DMS 273 (cell line): Measurements from ENCODE around the gene TEX261.

Experiments
- DNase-seq: peaks from one replicate; lab custom pipeline; 2025; ENCODE audit not compliant: unreplicated experiment; lab: John Stamatoyannopoulos, UW

TEX261 gene

DNA sequence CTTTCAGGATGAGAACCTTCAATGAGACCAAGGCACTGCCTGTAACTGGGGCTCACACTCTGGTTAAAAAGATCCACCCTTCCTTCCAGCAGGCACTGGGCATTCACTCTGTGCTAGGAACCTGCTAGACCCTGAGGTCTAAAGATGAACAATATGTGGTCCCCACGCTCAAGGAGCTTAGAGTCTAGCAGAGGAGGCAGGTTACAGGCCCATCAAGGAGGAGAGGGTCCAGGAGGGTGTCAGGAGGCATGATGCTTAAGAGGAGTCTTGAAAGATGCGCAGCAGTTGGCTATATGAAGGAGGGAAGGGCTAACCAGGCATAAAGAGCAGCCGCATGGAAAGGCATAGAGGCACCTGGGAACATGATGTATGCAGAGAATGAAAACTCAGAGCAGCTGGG, 11.7 kb downstream of the TEX261 start:
- no peak for DNase-seq

GRCh38 chr2:70981866-70982810, 12.5 kb downstream of the TEX261 start:
- DNase-seq, result no peak

GRCh38 chr2:70981421-70981820, 13.3 kb downstream of the TEX261 start:
- no peak for DNase-seq

- DNase-seq, result no peak
Measured at GRCh38 chr2:70979626-70980025, 15.0 kb downstream of the TEX261 start.

DNA sequence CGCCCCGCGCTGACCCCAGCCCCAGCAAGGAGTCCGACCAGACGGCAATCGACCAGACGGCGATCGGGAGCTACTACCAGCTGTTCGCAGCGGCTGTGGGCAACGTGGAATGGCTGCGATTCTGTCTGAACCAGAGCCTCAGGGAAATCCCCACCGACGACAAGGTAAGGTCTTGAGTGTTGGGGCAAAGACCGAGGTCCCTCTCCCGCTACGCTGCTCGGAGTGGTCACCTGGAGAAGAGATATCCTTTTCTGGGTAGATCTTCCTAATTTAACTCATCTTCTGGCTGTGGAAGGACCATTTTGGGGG, 15.5 kb downstream of the TEX261 start:
- no peak for DNase-seq

- DNase-seq, result peak; percentile 58
Measured at GRCh38 chr2:70978341-70979179, 16.1 kb downstream of the TEX261 start, which contains the start of gene ANKRD53. Gene ANKRD53, plus strand, starts transcription at chr2:70978630. Its CDS starts 16 bp downstream, at chr2:70978646.

DNA sequence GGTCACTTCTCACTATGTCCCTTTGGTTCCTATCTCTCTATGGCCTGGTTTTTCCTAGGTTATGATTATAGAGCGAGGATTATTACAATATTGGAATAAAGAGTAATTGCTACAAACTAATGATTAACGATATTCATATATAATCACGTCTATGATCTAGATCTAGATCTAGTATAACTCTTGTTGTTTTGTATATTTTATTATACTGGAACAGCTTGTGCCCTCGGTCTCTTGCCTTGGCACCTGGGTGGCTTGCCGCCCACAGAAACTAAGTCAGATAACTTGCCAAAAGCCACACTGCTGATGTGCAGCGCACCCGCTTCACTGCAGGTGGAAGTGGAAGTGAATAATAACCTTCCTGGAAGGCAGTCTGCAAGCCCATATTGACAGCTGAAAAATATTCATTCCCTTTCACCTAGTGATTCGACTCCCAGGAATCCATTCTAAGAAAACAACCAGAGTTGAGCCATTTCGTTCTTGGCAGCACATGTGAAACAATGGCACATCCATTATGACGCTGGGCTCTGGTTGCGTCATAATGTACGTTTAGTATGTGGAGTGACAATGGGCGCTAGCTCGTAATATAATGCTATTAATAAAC, 17.0 kb downstream of the TEX261 start:
- DNase-seq, result no peak

- no peak for DNase-seq
Measured at GRCh38 chr2:70975237-70975636, 19.4 kb downstream of the TEX261 start.

DNA sequence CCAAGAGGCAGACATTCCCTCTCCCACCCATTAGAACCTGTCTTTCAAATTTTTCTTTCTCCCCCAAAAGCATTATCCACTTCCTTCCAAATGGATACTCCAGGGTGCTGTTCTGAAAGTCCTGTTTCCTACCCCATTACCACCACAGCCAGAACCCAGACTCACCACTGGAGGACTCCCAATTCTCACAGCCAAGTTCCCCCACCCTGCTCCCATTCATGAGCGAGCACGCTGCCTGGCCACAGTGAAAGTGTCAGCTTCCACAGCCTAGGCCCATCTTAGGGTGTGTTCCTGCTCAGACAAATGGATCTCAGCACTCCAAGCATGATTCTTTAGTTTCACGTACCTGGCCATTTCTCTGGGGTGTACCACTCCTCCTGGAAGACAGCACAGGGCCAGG, 20.1 kb downstream of the TEX261 start:
- DNase-seq, result no peak

GRCh38 chr2:70967189-70967588, 27.5 kb downstream of the TEX261 start:
- no peak for DNase-seq

DNA sequence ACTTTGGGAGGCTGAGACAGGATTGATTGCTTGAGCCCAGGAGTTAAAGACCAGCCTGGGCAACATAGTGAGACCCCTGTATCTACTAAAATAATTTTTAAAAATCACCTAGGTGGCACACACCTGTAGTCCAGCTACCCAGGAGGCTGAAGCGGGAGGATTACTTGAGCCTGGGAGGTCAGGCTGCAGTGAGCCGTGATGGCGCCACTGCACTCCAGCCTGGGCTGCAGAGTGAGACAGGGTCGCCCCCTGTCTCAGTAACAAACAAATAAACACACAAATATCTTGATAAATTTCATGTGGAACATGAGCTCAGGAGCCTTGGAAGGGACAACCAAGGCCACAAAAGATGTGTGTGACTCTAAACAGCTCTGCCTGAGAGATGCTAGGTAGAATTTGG, 28.0 kb downstream of the TEX261 start:
- DNase-seq, result no peak

DNA sequence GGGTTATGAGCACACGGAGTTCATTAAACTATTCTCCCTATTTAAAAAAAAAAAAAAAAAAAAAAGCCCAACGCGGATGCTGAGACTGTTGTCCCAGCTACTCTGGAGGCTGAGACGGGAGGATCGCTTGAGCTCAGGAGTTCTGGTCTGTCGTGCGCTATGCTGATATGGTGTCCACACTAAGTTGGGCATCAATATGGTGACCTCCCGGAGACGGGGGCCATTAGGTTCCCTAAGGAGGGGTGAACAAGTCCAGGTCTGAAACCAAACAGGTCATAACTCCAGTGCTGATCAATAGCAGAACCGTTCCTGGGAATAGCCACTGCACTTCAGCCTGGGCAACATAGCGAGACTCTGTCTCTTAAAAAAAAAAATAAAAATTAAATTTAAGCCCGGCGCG, 29.2 kb downstream of the TEX261 start:
- no peak for DNase-seq

- DNase-seq, result peak; percentile 84
Measured at GRCh38 chr2:70964596-70965386, 29.9 kb downstream of the TEX261 start.

DNA sequence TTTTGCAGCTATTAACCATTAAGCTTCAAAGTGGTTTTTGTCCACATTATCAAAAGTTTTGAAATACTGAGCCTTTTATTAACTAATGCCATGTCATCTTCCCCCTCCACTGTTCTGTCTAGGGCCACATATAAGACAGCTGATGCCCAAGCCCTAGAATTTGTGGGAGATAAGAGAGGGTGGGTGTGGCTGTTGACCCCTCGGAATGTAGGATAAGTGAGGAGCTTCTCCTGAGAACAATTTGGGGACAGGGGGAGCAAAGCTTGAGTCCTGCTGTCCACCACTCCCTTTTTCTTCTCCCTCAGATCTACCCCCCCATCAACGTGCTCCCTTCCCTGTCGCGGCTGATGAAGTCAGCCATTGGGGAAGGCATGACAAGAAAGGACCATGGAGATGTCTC, 30.5 kb downstream of the TEX261 start:
- no peak for DNase-seq

- DNase-seq, result no peak
Measured at GRCh38 chr2:70962885-70963878, 31.5 kb downstream of the TEX261 start.

- DNase-seq, result no peak
Measured at GRCh38 chr2:70962211-70962884, 32.3 kb downstream of the TEX261 start.

- no peak for DNase-seq
Measured at GRCh38 chr2:70961648-70961994, 33.1 kb downstream of the TEX261 start.

- no peak for DNase-seq
Measured at GRCh38 chr2:70960833-70961647, 33.6 kb downstream of the TEX261 start.
